EL (cell line): Measurements from ENCODE around the gene MINAR1.

ENCODE experiments used
- DNase-seq: peaks from one replicate; pipeline ENCODE4 v3.0.0-alpha.2; 2016

MINAR1 gene

GRCh38 chr15:79432345-79433275 is 474 bp downstream of the MINAR1 start:
- no peak for DNase-seq

GRCh38 chr15:79433276-79433990 is 1.3 kb downstream of the MINAR1 start:
- no peak for DNase-seq

- no peak for DNase-seq
Observed at GRCh38 chr15:79434361-79434760, 2.2 kb downstream of the MINAR1 start.

- no peak for DNase-seq
Observed at GRCh38 chr15:79436037-79436780, 4.1 kb downstream of the MINAR1 start.

GRCh38 chr15:79437275-79438000 is 5.3 kb downstream of the MINAR1 start:
- DNase-seq, result no peak

- no peak for DNase-seq
Observed at GRCh38 chr15:79439236-79439635, 7.1 kb downstream of the MINAR1 start.

- no peak for DNase-seq
Observed at GRCh38 chr15:79440355-79440908, 8.3 kb downstream of the MINAR1 start.

GRCh38 chr15:79442911-79443310 is 10.8 kb downstream of the MINAR1 start:
- DNase-seq, result no peak

- no peak for DNase-seq
Observed at GRCh38 chr15:79447060-79447459, 14.9 kb downstream of the MINAR1 start.

GRCh38 chr15:79450648-79451047 is 18.5 kb downstream of the MINAR1 start:
- DNase-seq, result no peak

- no peak for DNase-seq
Observed at GRCh38 chr15:79451361-79451999, 19.3 kb downstream of the MINAR1 start.

GRCh38 chr15:79452244-79453051 is 20.3 kb downstream of the MINAR1 start:
- DNase-seq, result no peak

- no peak for DNase-seq
Observed at GRCh38 chr15:79453446-79453845, 21.3 kb downstream of the MINAR1 start.

- no peak for DNase-seq
Observed at GRCh38 chr15:79454063-79454462, 21.9 kb downstream of the MINAR1 start.

GRCh38 chr15:79455361-79455760 is 23.2 kb downstream of the MINAR1 start:
- DNase-seq, result peak; percentile 39

- no peak for DNase-seq
Observed at GRCh38 chr15:79455943-79456342, 23.8 kb downstream of the MINAR1 start.

- no peak for DNase-seq
Observed at GRCh38 chr15:79458491-79458890, 26.4 kb downstream of the MINAR1 start.

GRCh38 chr15:79459666-79460065 is 27.5 kb downstream of the MINAR1 start:
- DNase-seq, result no peak

- DNase-seq, result no peak
Observed at GRCh38 chr15:79463043-79463780, 31.1 kb downstream of the MINAR1 start.

- no peak for DNase-seq
Observed at GRCh38 chr15:79463781-79464270, 31.7 kb downstream of the MINAR1 start.
